GM12878 (cell line): ENCODE data around the gene NFKBIA. TPM values are rescaled to one million over a fixed set of nuclear protein-coding genes. Genes with fewer than 3 reads are reported as not detected.
A peak's percentile ranks its signal among the peaks of the same experiment; 100 is the strongest.

Experiments
- BCL3 ChIP-seq: IDR thresholded peaks from 2 replicates; pipeline ENCODE4 v1.6.1; 2011; ENCODE audit warnings: borderline replicate concordance, low read depth, mild to moderate bottlenecking, moderate library complexity, low read length; ENCODE audit not compliant: insufficient read depth, poor library complexity, severe bottlenecking
- BHLHE40 ChIP-seq, 2 experiments: fragments of 450-650 bp in 1 of 2; IDR thresholded peaks; 2 replicates each; pipeline ENCODE4 v1.6.1; 2011 to 2017; ENCODE audit warnings: low read depth in 2 of 2, borderline replicate concordance in 1 of 2, improper control_type of control experiment in 1 of 2, low read length in 1 of 2, mild to moderate bottlenecking in 1 of 2
- FOXK2 ChIP-seq: fragments of 450-650 bp; IDR thresholded peaks from 2 replicates; pipeline ENCODE4 v1.6.1; 2017; ENCODE audit warnings: mild to moderate bottlenecking, moderate library complexity
- FOXM1 ChIP-seq: IDR thresholded peaks from 2 replicates; pipeline ENCODE4 v1.6.1; 2012; ENCODE audit warnings: low read depth, mild to moderate bottlenecking, inconsistent platforms, low read length, moderate library complexity
- HSF1 ChIP-seq: fragments of 150-350 bp; IDR thresholded peaks from 2 replicates; pipeline ENCODE4 v1.6.1; 2014; ENCODE audit warnings: mild to moderate bottlenecking, low read depth, low read length
- IRF5 ChIP-seq: fragments of 450-650 bp; IDR thresholded peaks from 2 replicates; pipeline ENCODE4 v1.6.1; 2017; ENCODE audit warnings: borderline replicate concordance
- KAT2A ChIP-seq: conservative IDR thresholded peaks from 2 replicates; pipeline ENCODE4 v1.6.1; 2011; ENCODE audit warnings: low read depth, low read length; ENCODE audit not compliant: control insufficient read depth
- KDM1A ChIP-seq: fragments of 200-600 bp; sonication (generic); IDR thresholded peaks from 2 replicates; pipeline ENCODE4 v1.6.1; 2016; ENCODE audit warnings: borderline replicate concordance
- NBN ChIP-seq: fragments of 450-650 bp; IDR thresholded peaks from 2 replicates; pipeline ENCODE4 v1.6.1; 2016
- NFXL1 ChIP-seq: fragments of 450-650 bp; IDR thresholded peaks from 2 replicates; pipeline ENCODE4 v1.6.1; 2017; ENCODE audit warnings: antibody characterized with exemption, mild to moderate bottlenecking, borderline replicate concordance
- NR2C1 ChIP-seq: fragments of 450-650 bp; IDR thresholded peaks from 2 replicates; pipeline ENCODE4 v1.6.1; 2017; ENCODE audit warnings: antibody characterized with exemption, mild to moderate bottlenecking, moderate library complexity
- PML ChIP-seq: IDR thresholded peaks from 2 replicates; pipeline ENCODE4 v1.6.1; 2012; ENCODE audit warnings: low read length, inconsistent platforms
- POLR2AphosphoS5 ChIP-seq: IDR thresholded peaks from 2 replicates; pipeline ENCODE4 v1.6.1; 2011; ENCODE audit warnings: mild to moderate bottlenecking, low read length, inconsistent platforms
- RAD21 ChIP-seq: IDR thresholded peaks from 2 replicates; pipeline ENCODE4 v1.6.1; 2011; ENCODE audit warnings: mild to moderate bottlenecking, low read depth, low read length, moderate library complexity; ENCODE audit not compliant: insufficient read depth
- RAD51 ChIP-seq: fragments of 450-650 bp; IDR thresholded peaks from 2 replicates; pipeline ENCODE4 v1.6.1; 2016; ENCODE audit warnings: moderate library complexity, mild to moderate bottlenecking, inconsistent platforms
- RUNX3 ChIP-seq: IDR thresholded peaks from 2 replicates; pipeline ENCODE4 v1.6.1; 2012; ENCODE audit warnings: low read length, inconsistent platforms
- STAT3 ChIP-seq: IDR thresholded peaks from 2 replicates; pipeline ENCODE4 v1.6.1; 2011; ENCODE audit warnings: low read depth, low read length, improper control_type of control experiment
- SUPT20H ChIP-seq: IDR thresholded peaks from 2 replicates; pipeline ENCODE4 v1.6.1; 2011; ENCODE audit warnings: low read depth, mild to moderate bottlenecking, low read length, moderate library complexity, borderline replicate concordance; ENCODE audit not compliant: control insufficient read depth
- polyA plus RNA-seq, 11 experiments: library from polyadenylated mRNA; depleted of rRNA in 4 of 11; unstranded in 6 of 11; stranded (reverse) in 5 of 11; fragments of >200 nt; fragmentation: Nextera tagmentation in 4 of 11; fragmentation: Illumina TruSeq in 1 of 11; extraction: Ambion mirVana in 4 of 11; extraction: Trizol in 1 of 11; gene quantifications; 1 replicate in 1 of 11; 2 replicates in 10 of 11; pipeline versions ENCODE4 v1.2.1 to v1.2.3, GENCODE V29; 2011 to 2016; ENCODE audit warnings: inconsistent platforms in 2 of 11, missing spikeins in 2 of 11, low read depth in 1 of 11
- total RNA-seq, 4 experiments: library from RNA; depleted of rRNA in 3 of 4; stranded (reverse); fragments of >200 nt in 3 of 4; fragmentation: Illumina TruSeq in 1 of 4; extraction: Trizol in 1 of 4; gene quantifications; 2 replicates each; pipeline versions ENCODE4 v1.2.1 to v1.2.3, GENCODE V29; 2013 to 2021
- TF ChIP-seq, protein P1 (sequence below): fragments of 450-650 bp; IDR thresholded peaks from 2 replicates; pipeline ENCODE4 v1.6.1; 2016; ENCODE audit warnings: mild to moderate bottlenecking
- TF ChIP-seq, protein P2 (sequence below): fragments of 450-650 bp; IDR thresholded peaks from 2 replicates; pipeline ENCODE4 v1.6.1; 2016; ENCODE audit warnings: mild to moderate bottlenecking, moderate library complexity, borderline replicate concordance

Gene NFKBIA
- total and polyA plus RNA-seq, 10 of the 15 experiments (the other 5 are each of a cell fraction or from before 2014, with no cell fraction given): 123 to 419 (median 267) TPM

DNA sequence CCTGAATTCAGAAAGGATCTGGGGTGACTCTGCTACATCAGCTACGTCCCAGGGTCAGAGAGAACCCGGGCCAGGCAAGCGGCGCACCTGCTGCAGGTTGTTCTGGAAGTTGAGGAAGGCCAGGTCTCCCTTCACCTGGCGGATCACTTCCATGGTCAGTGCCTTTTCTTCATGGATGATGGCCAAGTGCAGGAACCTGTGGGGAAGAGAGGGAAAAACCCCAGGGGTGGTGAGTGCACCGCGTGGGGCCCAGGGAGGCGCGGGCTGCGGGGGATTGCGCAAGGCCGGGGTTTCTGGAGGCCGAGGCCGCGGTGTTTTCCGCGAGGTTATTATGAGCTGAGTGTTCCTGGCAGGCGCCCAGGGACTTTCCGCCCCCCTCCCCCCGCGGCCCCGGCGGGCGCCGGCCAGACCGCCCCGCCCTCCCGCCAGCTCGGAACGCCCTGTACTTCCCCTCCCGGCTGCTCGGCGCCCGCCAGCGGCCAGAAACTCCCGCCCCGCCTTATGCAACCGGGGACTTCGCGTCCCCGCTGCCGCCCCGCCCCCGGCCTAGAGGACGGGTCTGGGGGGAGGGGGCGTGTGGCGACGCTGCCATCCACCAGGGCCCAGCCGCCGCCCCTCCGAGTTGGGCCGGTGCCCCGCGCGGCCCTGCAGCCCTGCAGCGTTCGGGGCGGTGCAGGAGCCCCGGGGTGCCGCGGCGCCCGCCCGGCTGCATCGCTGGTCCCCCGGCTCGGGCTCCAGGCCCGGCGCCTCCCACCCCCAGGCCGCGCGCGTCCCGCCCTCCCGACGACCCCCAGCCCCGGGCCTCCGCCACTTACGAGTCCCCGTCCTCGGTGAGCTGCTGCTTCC lies 723 bp downstream of the NFKBIA start (continued):
- peak; percentile 39; the same call in 1 of the 2 replicates for TF ChIP-seq IRF5
- no peak for TF ChIP-seq PML
- TF ChIP-seq BCL3: peak; percentile 84
- TF ChIP-seq FOXM1: peak; percentile 75; the same call in 1 of the 2 replicates
- TF ChIP-seq RAD51: no peak
- TF ChIP-seq NFXL1: no peak
- TF ChIP-seq RUNX3: peak; percentile 80
- peak; percentile 90 for TF ChIP-seq NBN
- TF ChIP-seq KDM1A: no peak
- TF ChIP-seq, protein P1, sequence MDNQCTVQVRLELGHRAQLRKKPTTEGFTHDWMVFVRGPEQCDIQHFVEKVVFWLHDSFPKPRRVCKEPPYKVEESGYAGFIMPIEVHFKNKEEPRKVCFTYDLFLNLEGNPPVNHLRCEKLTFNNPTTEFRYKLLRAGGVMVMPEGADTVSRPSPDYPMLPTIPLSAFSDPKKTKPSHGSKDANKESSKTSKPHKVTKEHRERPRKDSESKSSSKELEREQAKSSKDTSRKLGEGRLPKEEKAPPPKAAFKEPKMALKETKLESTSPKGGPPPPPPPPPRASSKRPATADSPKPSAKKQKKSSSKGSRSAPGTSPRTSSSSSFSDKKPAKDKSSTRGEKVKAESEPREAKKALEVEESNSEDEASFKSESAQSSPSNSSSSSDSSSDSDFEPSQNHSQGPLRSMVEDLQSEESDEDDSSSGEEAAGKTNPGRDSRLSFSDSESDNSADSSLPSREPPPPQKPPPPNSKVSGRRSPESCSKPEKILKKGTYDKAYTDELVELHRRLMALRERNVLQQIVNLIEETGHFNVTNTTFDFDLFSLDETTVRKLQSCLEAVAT: peak; percentile 89
- TF ChIP-seq, protein P2, sequence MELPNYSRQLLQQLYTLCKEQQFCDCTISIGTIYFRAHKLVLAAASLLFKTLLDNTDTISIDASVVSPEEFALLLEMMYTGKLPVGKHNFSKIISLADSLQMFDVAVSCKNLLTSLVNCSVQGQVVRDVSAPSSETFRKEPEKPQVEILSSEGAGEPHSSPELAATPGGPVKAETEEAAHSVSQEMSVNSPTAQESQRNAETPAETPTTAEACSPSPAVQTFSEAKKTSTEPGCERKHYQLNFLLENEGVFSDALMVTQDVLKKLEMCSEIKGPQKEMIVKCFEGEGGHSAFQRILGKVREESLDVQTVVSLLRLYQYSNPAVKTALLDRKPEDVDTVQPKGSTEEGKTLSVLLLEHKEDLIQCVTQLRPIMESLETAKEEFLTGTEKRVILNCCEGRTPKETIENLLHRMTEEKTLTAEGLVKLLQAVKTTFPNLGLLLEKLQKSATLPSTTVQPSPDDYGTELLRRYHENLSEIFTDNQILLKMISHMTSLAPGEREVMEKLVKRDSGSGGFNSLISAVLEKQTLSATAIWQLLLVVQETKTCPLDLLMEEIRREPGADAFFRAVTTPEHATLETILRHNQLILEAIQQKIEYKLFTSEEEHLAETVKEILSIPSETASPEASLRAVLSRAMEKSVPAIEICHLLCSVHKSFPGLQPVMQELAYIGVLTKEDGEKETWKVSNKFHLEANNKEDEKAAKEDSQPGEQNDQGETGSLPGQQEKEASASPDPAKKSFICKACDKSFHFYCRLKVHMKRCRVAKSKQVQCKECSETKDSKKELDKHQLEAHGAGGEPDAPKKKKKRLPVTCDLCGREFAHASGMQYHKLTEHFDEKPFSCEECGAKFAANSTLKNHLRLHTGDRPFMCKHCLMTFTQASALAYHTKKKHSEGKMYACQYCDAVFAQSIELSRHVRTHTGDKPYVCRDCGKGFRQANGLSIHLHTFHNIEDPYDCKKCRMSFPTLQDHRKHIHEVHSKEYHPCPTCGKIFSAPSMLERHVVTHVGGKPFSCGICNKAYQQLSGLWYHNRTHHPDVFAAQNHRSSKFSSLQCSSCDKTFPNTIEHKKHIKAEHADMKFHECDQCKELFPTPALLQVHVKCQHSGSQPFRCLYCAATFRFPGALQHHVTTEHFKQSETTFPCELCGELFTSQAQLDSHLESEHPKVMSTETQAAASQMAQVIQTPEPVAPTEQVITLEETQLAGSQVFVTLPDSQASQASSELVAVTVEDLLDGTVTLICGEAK: no peak
- TF ChIP-seq STAT3: no peak
- TF ChIP-seq HSF1: no peak
- peak in 1 of 2 experiments; percentile 61; a peak in 1 of 4 replicates for TF ChIP-seq BHLHE40 (IDR thresholded peaks at IDR 0.05; ENCODE audit: borderline replicate concordance in 1 of 2, low read depth in 2 of 2, low read length in 1 of 2)
- TF ChIP-seq NR2C1: no peak
- TF ChIP-seq RAD21: no peak
- TF ChIP-seq POLR2AphosphoS5: peak; percentile 93
- no peak; the same call in 1 of the 2 replicates for TF ChIP-seq FOXK2
- TF ChIP-seq KAT2A: no peak
- TF ChIP-seq SUPT20H: no peak
